Measurements from ENCODE around the gene SLIT3. TPM values are rescaled to one million over a fixed set of nuclear protein-coding genes. Genes with fewer than 3 reads are reported as not detected.

SLIT3 gene
- total RNA-seq, 1 experiment from 2014 or later, result not detected

DNA sequence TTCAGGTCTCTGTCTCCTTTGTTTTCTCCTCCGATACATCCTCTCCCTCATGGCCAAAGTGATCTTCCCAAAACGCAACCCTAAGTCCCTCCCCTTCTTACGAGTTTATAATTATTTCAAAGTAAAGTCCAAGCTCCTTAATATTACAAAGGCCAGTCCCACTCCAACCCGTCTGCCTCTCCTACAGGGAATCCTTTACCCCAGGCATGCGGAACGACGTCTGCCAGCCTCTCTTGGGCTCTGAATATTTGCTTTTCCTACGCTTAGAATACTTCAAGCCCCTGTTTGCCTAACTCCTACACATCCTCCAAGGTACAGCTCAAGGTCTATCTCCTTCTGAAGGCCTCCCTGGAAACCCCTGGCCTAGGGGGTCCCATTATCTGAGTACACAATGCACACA lies 246.4 kb downstream of the SLIT3 start:
- Histone ChIP-seq H3K9me3 (ENCODE audit: low read length) (no peaks in the 10 kb centered on the region), H3K9me2 (replicated peaks; ENCODE audit: insufficient read depth, low read length) (no peaks in the 10 kb centered on the region), H3K9ac (ENCODE audit: low read length) (no peak overlapping the region), H2AFZ (ENCODE audit: low read length) (no peak overlapping the region), H3K4me2 (ENCODE audit: low read depth, low read length, poor library complexity, severe bottlenecking) (no peak overlapping the region), H3K79me2 (ENCODE audit: low read length) (no peaks in the 10 kb centered on the region), H3K36me3 (ENCODE audit: insufficient read depth, low read length) (no peaks in the 10 kb centered on the region), H3K27me3 (ENCODE audit: low read length) (0 out of 2 replicates have a peak, but pooled peaks cover 3% of the 10 kb centered on the region), H3K27ac (ENCODE audit: low read length) (no peak overlapping the region), H4K20me1 (ENCODE audit: insufficient read depth, low read depth, low read length) (no peaks in the 10 kb centered on the region), H3K4me3 (ENCODE audit: low read length) (no peak overlapping the region), H3K4me1 (ENCODE audit: low read length) (no peaks in the 10 kb centered on the region)
- no peak for DNase-seq

DNA sequence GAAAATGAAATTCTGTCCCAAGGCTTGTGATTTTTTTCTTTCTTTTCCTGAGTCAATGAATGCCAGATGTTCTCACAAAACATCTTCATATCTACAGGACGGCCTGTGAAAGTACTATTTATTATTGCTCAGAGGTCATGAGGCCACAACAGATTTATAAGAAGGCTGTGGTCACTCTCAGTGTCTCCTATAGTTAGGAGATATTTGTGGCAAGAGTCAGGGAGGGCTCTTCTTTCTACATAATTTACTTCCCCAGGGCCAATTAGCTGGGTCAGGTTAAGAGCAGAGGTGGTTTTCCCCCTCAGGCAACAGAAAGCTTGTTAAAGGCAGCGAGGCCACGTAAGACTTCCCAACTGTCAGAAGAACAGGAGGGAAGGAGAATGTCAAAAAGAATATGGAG lies 248.7 kb downstream of the SLIT3 start:
- no peak overlapping the region for H2AFZ ChIP-seq (ENCODE audit: low read length)
- no peaks in the 10 kb centered on the region for H3K36me3 ChIP-seq (ENCODE audit: insufficient read depth, low read length)
- H3K9me3 ChIP-seq (ENCODE audit: low read length), result no peaks in the 10 kb centered on the region
- 0 out of 2 replicates have a peak, but pooled peaks cover 2% of the 10 kb centered on the region for H3K27me3 ChIP-seq (ENCODE audit: low read length)
- H3K79me2 ChIP-seq (ENCODE audit: low read length), result no peaks in the 10 kb centered on the region
- H3K9me2 ChIP-seq (replicated peaks; ENCODE audit: insufficient read depth, low read length), result no peaks in the 10 kb centered on the region
- no peak overlapping the region for H3K4me2 ChIP-seq (ENCODE audit: low read depth, low read length, poor library complexity, severe bottlenecking)
- no peak overlapping the region for H3K9ac ChIP-seq (ENCODE audit: low read length)
- no peak for DNase-seq
- H3K27ac ChIP-seq (ENCODE audit: low read length), result no peak overlapping the region
- no peaks in the 10 kb centered on the region for H3K4me1 ChIP-seq (ENCODE audit: low read length)
- H4K20me1 ChIP-seq (ENCODE audit: insufficient read depth, low read depth, low read length), result no peaks in the 10 kb centered on the region
- H3K4me3 ChIP-seq (ENCODE audit: low read length), result no peak overlapping the region

DNA sequence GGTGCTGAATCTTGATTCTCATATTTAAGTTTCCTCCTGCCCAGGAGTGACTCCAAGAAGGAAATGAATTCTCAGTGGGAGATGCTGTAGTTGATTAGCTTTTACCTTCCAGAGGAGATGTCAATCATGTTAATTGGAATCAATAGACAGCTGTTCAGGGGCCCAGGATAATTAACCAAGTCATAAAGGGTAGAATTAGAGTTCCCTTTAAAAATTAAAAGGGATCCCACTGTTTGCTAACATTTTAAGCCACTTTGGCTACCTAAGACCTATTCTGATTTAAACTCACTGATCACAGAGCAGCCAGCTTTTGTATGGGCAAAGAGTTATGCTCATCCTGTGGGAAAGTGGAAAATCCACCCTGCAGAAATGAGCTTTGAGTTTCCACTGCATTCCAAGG lies 249.6 kb downstream of the SLIT3 start:
- Histone ChIP-seq H3K9ac (ENCODE audit: low read length) (no peak overlapping the region), H4K20me1 (ENCODE audit: insufficient read depth, low read depth, low read length) (no peaks in the 10 kb centered on the region), H3K4me1 (ENCODE audit: low read length) (no peaks in the 10 kb centered on the region), H3K27me3 (ENCODE audit: low read length) (no peaks in the 10 kb centered on the region), H3K79me2 (ENCODE audit: low read length) (no peaks in the 10 kb centered on the region), H3K4me3 (ENCODE audit: low read length) (no peak overlapping the region), H3K9me2 (replicated peaks; ENCODE audit: insufficient read depth, low read length) (no peaks in the 10 kb centered on the region), H3K9me3 (ENCODE audit: low read length) (no peaks in the 10 kb centered on the region), H3K36me3 (ENCODE audit: insufficient read depth, low read length) (no peaks in the 10 kb centered on the region), H2AFZ (ENCODE audit: low read length) (no peak overlapping the region), H3K4me2 (ENCODE audit: low read depth, low read length, poor library complexity, severe bottlenecking) (no peak overlapping the region), H3K27ac (ENCODE audit: low read length) (no peak overlapping the region)
- no peak for DNase-seq

DNA sequence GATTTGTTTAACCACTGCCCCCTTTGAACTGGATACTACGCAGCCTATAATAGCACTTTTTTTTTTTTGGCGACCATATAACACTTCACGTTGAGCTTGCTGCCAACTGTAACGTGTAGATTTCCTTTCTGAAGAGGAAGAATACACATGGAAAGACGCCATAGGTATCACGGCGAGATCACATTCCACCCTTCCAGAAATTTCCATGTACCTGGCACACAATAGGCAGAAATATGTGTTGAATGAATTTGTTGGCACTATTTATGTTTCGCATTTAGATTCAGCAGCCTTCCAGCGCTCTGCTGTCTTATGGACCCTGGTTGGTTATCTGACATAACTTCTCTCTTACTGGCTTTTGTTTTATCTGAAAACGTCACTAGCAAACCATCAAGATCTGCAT lies 250.3 kb downstream of the SLIT3 start:
- Histone ChIP-seq H3K36me3 (ENCODE audit: insufficient read depth, low read length) (no peaks in the 10 kb centered on the region), H3K4me2 (ENCODE audit: low read depth, low read length, poor library complexity, severe bottlenecking) (no peak overlapping the region), H3K27ac (ENCODE audit: low read length) (no peak overlapping the region), H4K20me1 (ENCODE audit: insufficient read depth, low read depth, low read length) (no peaks in the 10 kb centered on the region), H3K9ac (ENCODE audit: low read length) (no peak overlapping the region), H2AFZ (ENCODE audit: low read length) (no peak overlapping the region), H3K27me3 (ENCODE audit: low read length) (no peaks in the 10 kb centered on the region), H3K9me2 (replicated peaks; ENCODE audit: insufficient read depth, low read length) (no peaks in the 10 kb centered on the region), H3K4me3 (ENCODE audit: low read length) (no peak overlapping the region), H3K9me3 (ENCODE audit: low read length) (no peaks in the 10 kb centered on the region), H3K4me1 (ENCODE audit: low read length) (no peaks in the 10 kb centered on the region), H3K79me2 (ENCODE audit: low read length) (no peaks in the 10 kb centered on the region)
- DNase-seq, result no peak

DNA sequence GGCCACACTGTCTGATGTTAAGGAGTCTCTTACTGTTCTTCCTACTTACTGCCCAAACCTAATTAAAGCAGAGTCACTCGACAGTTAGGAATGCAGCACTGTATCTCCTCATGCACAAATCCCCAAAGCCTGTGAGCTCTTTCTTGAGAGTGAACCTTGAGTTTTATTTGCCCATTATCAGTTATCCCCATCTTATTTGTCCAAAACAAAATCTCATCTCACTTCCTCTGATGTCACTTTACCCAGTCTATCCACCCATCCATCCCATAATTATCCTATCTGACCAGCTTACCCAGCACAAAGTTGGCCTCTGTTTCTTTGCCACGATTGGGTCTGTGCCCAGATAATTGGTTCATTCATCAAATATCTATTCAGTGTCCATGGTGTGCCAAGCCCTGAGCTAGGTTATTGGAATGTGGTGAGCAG lies 250.8 kb downstream of the SLIT3 start:
- Histone ChIP-seq H3K27me3 (ENCODE audit: low read length) (no peaks in the 10 kb centered on the region), H3K79me2 (ENCODE audit: low read length) (no peaks in the 10 kb centered on the region), H3K36me3 (ENCODE audit: insufficient read depth, low read length) (no peaks in the 10 kb centered on the region), H4K20me1 (ENCODE audit: insufficient read depth, low read depth, low read length) (no peaks in the 10 kb centered on the region), H3K4me2 (ENCODE audit: low read depth, low read length, poor library complexity, severe bottlenecking) (no peak overlapping the region), H3K9ac (ENCODE audit: low read length) (no peak overlapping the region), H3K9me2 (replicated peaks; ENCODE audit: insufficient read depth, low read length) (no peaks in the 10 kb centered on the region), H3K27ac (ENCODE audit: low read length) (no peak overlapping the region), H3K4me3 (ENCODE audit: low read length) (no peak overlapping the region), H2AFZ (ENCODE audit: low read length) (no peak overlapping the region), H3K9me3 (ENCODE audit: low read length) (no peaks in the 10 kb centered on the region), H3K4me1 (ENCODE audit: low read length) (no peaks in the 10 kb centered on the region)
- no peak for DNase-seq

DNA sequence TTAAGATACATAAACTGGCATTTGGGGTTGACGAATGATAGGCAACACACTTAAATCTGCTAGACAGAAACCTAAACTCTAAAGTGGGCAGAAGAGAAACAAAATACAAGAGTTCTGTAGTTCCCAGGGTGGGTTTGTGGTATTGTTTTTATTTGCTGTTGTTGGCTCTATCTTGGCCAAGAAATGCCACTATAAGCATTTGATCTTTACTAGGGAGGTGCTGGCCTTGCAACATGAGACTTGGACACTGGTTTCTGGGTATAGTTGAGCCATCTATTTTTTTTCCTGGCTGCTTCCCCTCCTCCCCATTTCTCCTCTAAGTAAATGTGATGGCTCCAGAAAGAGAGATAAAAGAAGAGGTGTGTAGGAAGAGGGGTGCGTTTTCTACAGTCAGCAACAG lies 251.2 kb downstream of the SLIT3 start:
- H3K27me3 ChIP-seq (ENCODE audit: low read length), result no peaks in the 10 kb centered on the region
- no peak overlapping the region for H3K27ac ChIP-seq (ENCODE audit: low read length)
- DNase-seq, result no peak
- H3K9me3 ChIP-seq (ENCODE audit: low read length), result no peaks in the 10 kb centered on the region
- H3K4me2 ChIP-seq (ENCODE audit: low read depth, low read length, poor library complexity, severe bottlenecking), result no peak overlapping the region
- no peaks in the 10 kb centered on the region for H3K79me2 ChIP-seq (ENCODE audit: low read length)
- H3K9me2 ChIP-seq (replicated peaks; ENCODE audit: insufficient read depth, low read length), result no peaks in the 10 kb centered on the region
- no peak overlapping the region for H3K4me3 ChIP-seq (ENCODE audit: low read length)
- no peaks in the 10 kb centered on the region for H4K20me1 ChIP-seq (ENCODE audit: insufficient read depth, low read depth, low read length)
- H3K4me1 ChIP-seq (ENCODE audit: low read length), result no peaks in the 10 kb centered on the region
- no peak overlapping the region for H3K9ac ChIP-seq (ENCODE audit: low read length)
- H3K36me3 ChIP-seq (ENCODE audit: insufficient read depth, low read length), result no peaks in the 10 kb centered on the region
- H2AFZ ChIP-seq (ENCODE audit: low read length), result no peak overlapping the region

DNA sequence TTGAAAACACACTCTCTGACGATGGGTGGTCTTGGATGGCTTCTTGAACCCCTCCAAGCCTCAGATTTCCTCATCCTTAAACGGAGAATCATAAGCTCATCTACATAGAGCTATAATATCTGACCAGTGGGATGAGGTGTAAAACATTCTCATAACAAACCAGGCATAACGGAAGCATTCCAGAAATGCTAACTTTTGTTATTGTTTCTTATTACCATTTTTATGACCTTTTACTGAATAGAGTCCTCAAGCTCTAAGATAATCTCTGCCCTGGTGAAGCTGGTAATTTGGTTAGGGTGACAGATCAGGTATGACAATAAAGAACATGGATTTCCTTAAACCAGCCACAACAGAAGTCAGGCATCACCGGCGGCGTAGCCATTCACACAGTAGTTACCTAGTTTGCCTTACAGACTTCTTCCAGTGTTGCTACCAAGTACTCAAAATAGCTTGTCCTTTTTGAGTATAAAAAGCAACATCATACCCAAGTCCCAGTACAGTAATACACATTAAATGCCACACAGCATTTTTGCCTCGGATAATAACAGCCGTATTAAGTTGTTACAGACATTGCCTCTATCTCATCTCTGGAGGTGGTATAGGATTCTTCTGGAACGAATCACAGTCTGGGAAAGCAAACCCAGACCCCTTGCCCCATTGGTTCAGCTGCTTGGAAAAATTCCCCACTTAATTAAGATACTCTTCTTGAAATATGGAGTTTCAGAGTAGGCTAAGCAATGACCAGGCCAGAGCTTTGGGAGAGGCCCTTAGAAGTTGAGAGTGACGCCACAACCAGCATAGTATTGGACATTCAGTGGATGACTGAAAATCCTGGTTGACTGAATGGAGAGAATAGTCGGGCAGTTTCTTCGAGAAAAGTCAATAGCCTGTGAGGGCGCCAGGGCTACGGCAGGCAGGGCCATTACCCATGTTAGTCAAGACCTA lies 252.5 kb downstream of the SLIT3 start:
- Histone ChIP-seq H3K9me3 (ENCODE audit: low read length) (no peaks in the 10 kb centered on the region), H3K4me2 (ENCODE audit: low read depth, low read length, poor library complexity, severe bottlenecking) (no peak overlapping the region), H3K79me2 (ENCODE audit: low read length) (no peaks in the 10 kb centered on the region), H3K9ac (ENCODE audit: low read length) (no peak overlapping the region), H3K27ac (ENCODE audit: low read length) (no peak overlapping the region), H2AFZ (ENCODE audit: low read length) (no peak overlapping the region), H3K27me3 (ENCODE audit: low read length) (no peaks in the 10 kb centered on the region), H3K4me3 (ENCODE audit: low read length) (no peak overlapping the region), H3K4me1 (ENCODE audit: low read length) (no peaks in the 10 kb centered on the region), H3K36me3 (ENCODE audit: insufficient read depth, low read length) (no peaks in the 10 kb centered on the region), H4K20me1 (ENCODE audit: insufficient read depth, low read depth, low read length) (no peaks in the 10 kb centered on the region), H3K9me2 (replicated peaks; ENCODE audit: insufficient read depth, low read length) (no peaks in the 10 kb centered on the region)
- DNase-seq, result no peak

DNA sequence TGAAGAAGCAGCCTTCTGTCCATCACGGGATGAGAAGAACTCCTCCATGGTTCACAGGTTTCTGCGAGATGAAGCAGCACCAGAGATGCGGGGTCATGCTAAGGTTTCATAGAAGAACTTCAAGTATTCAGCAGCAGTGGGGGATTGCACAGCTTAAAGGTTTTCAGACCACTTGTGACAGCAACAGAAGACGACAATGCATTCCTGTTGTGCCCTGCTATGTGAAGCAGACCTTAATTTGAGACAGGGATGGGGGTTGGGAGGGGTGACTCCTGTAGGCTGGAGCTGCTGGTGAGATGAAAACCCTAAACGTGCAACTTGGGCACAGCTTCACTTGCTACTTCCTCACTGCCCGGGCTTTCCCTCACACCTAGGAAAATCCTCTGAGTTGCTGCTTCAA lies 256.0 kb downstream of the SLIT3 start:
- Histone ChIP-seq H3K9me3 (ENCODE audit: low read length) (no peaks in the 10 kb centered on the region), H3K4me1 (ENCODE audit: low read length) (no peaks in the 10 kb centered on the region), H3K9me2 (replicated peaks; ENCODE audit: insufficient read depth, low read length) (no peaks in the 10 kb centered on the region), H3K9ac (ENCODE audit: low read length) (no peak overlapping the region), H2AFZ (ENCODE audit: low read length) (no peak overlapping the region), H3K4me3 (ENCODE audit: low read length) (no peak overlapping the region), H3K27me3 (ENCODE audit: low read length) (no peaks in the 10 kb centered on the region), H3K4me2 (ENCODE audit: low read depth, low read length, poor library complexity, severe bottlenecking) (no peak overlapping the region), H3K27ac (ENCODE audit: low read length) (no peak overlapping the region), H3K79me2 (ENCODE audit: low read length) (no peaks in the 10 kb centered on the region), H3K36me3 (ENCODE audit: insufficient read depth, low read length) (no peaks in the 10 kb centered on the region), H4K20me1 (ENCODE audit: insufficient read depth, low read depth, low read length) (no peaks in the 10 kb centered on the region)
- no peak for DNase-seq

Measured in Karpas-422 (cell line).